OCI-LY1 (cell line): ENCODE results near the gene AMBRA1.

ENCODE experiments used
- CTCF ChIP-seq: fragments of 200-600 bp; sonication (generic), shearing (Covaris generic); IDR thresholded peaks from 2 replicates; pipeline ENCODE4 v1.5.1; 2017; ENCODE audit warnings: mild to moderate bottlenecking, antibody characterized with exemption, low read length, moderate library complexity, mixed read lengths
- EZH2 ChIP-seq: fragments of 200-600 bp; sonication (generic), shearing (Covaris generic); IDR thresholded peaks from 2 replicates; pipeline ENCODE4 v1.8.0; 2017; ENCODE audit warnings: borderline replicate concordance, mixed run types, mild to moderate bottlenecking, antibody characterized with exemption, low read length, moderate library complexity, mixed read lengths

GRCh38 chr11:46631676-46632075, 37.9 kb upstream of the AMBRA1 start:
- TF ChIP-seq CTCF (no peak), EZH2 (no peak)
